SH-SY5Y (cell line): ENCODE data around the gene GAS2.

Source experiments
- GATA2 ChIP-seq: IDR thresholded peaks from 2 replicates; pipeline ENCODE4 v1.6.1; 2011; ENCODE audit warnings: mild to moderate bottlenecking, low read depth, low read length
- GATA3 ChIP-seq: IDR thresholded peaks from 2 replicates; pipeline ENCODE4 v1.6.1; 2011; ENCODE audit warnings: low read depth, mild to moderate bottlenecking, low read length, moderate library complexity

- TF ChIP-seq GATA2 = no peak
- no peak for TF ChIP-seq GATA3
Measured at GRCh38 chr11:22625448-22626287, 40.7 kb upstream of the GAS2 start, which contains the start of gene FANCF.
